ENCODE results near the gene NMT1.

DNA sequence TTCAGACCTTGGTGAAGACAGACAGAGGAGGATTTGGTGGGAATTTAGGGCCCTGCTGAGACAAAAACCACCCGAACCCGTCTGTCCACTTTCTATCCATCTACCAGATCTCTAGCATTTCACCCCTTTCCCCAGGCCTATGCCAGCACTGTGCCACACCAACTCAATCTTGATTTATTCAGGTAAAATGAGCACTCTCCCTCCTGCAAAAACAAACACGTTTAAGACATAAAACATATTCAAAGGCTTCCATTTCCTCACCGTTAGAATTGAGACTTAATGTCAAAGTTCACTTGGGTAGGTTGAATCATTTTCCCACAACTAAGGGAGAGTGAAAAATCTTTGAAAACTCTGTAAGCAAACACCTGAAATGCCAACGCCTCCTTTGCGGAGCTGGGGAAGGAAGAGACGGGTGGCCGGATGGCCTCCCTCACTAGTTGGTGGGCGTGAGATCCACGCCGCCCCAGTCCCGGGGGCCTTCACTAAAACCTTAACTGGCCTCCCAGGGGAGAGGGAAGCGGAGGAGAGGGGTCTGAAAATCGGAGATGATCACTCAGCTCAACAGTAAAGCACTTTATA lies 10.5 kb upstream of the NMT1 start:
- TF ChIP-seq, protein P1, sequence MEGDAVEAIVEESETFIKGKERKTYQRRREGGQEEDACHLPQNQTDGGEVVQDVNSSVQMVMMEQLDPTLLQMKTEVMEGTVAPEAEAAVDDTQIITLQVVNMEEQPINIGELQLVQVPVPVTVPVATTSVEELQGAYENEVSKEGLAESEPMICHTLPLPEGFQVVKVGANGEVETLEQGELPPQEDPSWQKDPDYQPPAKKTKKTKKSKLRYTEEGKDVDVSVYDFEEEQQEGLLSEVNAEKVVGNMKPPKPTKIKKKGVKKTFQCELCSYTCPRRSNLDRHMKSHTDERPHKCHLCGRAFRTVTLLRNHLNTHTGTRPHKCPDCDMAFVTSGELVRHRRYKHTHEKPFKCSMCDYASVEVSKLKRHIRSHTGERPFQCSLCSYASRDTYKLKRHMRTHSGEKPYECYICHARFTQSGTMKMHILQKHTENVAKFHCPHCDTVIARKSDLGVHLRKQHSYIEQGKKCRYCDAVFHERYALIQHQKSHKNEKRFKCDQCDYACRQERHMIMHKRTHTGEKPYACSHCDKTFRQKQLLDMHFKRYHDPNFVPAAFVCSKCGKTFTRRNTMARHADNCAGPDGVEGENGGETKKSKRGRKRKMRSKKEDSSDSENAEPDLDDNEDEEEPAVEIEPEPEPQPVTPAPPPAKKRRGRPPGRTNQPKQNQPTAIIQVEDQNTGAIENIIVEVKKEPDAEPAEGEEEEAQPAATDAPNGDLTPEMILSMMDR (IDR thresholded peaks at IDR 0.05 in 8 of 11, conservative IDR thresholded peaks at IDR 0.05 in 3 of 11), result no peak
- TF ChIP-seq POLR2A (IDR thresholded peaks at IDR 0.05) (no peak), POLR2AphosphoS5 (IDR thresholded peaks at IDR 0.05) (no peak)

All from spleen (tissue), 7 donors.